ENCODE measurements around the gene SH3GL2. TPM values are rescaled to one million over a fixed set of nuclear protein-coding genes. Genes with fewer than 3 reads are reported as not detected.

SH3GL2 gene
- total RNA-seq, 4 donors from 2014 or later = 0.45 to 2.5 TPM; not detected in 2

- no peak overlapping the region for H3K27ac ChIP-seq
- H3K4me3 ChIP-seq (replicated peaks in 1 of 3) = no peak overlapping the region
- TF ChIP-seq CTCF (IDR thresholded peaks at IDR 0.05) (no peak), POLR2A (IDR thresholded peaks at IDR 0.05) (no peak)
- no peaks in the 10 kb centered on the region for H3K36me3 ChIP-seq
- no peaks in the 10 kb centered on the region for H3K4me1 ChIP-seq
- WGBS, 2 donors = 55 to 85% methylated on average over 1 of the region's 1 CpG
- no peak for DNase-seq
- H3K27me3 ChIP-seq = no peaks in the 10 kb centered on the region
- intact Hi-C loops (cut with DNase I) = no loop called here
- H3K9me3 ChIP-seq = no peaks in the 10 kb centered on the region
Observed at GRCh38 chr9:17783227-17783626, 204.4 kb downstream of the SH3GL2 start.

GRCh38 chr9:17789316-17789715, 210.4 kb downstream of the SH3GL2 start:
- no peaks in the 10 kb centered on the region for H3K4me1 ChIP-seq
- DNase-seq = no peak
- intact Hi-C loops (cut with DNase I) = no loop called here
- no peak overlapping the region for H3K4me3 ChIP-seq (replicated peaks in 1 of 3)
- TF ChIP-seq CTCF (IDR thresholded peaks at IDR 0.05) = no peak
- no peak for TF ChIP-seq POLR2A (IDR thresholded peaks at IDR 0.05)
- H3K27ac ChIP-seq = no peak overlapping the region
- no peaks in the 10 kb centered on the region for H3K36me3 ChIP-seq
- H3K9me3 ChIP-seq = no peaks in the 10 kb centered on the region
- 91 to 92% methylated on average over 6 of the region's 6 CpGs for WGBS, 2 donors
- no peaks in the 10 kb centered on the region for H3K27me3 ChIP-seq

GRCh38 chr9:17793713-17794622, 215.1 kb downstream of the SH3GL2 start:
- Histone ChIP-seq H3K9me3 (no peaks in the 10 kb centered on the region), H3K27ac (no peak overlapping the region), H3K4me1 (no peaks in the 10 kb centered on the region), H3K4me3 (replicated peaks in 1 of 3) (no peak overlapping the region), H3K27me3 (no peaks in the 10 kb centered on the region), H3K36me3 (no peaks in the 10 kb centered on the region)
- intact Hi-C loops (cut with DNase I) = no loop called here
- DNase-seq = no peak
- WGBS, 2 donors = 79 to 82% methylated on average over 14 of the region's 14 CpGs
- no peak for TF ChIP-seq CTCF (IDR thresholded peaks at IDR 0.05)
- no peak for TF ChIP-seq POLR2A (IDR thresholded peaks at IDR 0.05)

GRCh38 chr9:17795744-17796143, 216.9 kb downstream of the SH3GL2 start:
- Histone ChIP-seq H3K4me3 (replicated peaks in 1 of 3) (no peak overlapping the region), H3K4me1 (no peaks in the 10 kb centered on the region), H3K27me3 (no peaks in the 10 kb centered on the region), H3K9me3 (no peaks in the 10 kb centered on the region), H3K27ac (no peak overlapping the region), H3K36me3 (no peaks in the 10 kb centered on the region)
- DNase-seq = peak in 1 of 2 donors; percentile 8
- 51 to 70% methylated on average over 6 of the region's 6 CpGs for WGBS, 2 donors
- intact Hi-C loops (cut with DNase I) = no loop called here
- TF ChIP-seq POLR2A (IDR thresholded peaks at IDR 0.05) (no peak), CTCF (IDR thresholded peaks at IDR 0.05) (no peak)

- intact Hi-C loops (cut with DNase I) = no loop called here
- no peaks in the 10 kb centered on the region for H3K36me3 ChIP-seq
- H3K4me1 ChIP-seq = no peaks in the 10 kb centered on the region
- no peak for TF ChIP-seq POLR2A (IDR thresholded peaks at IDR 0.05)
- TF ChIP-seq CTCF (IDR thresholded peaks at IDR 0.05) = no peak
- no peaks in the 10 kb centered on the region for H3K9me3 ChIP-seq
- H3K4me3 ChIP-seq (replicated peaks in 1 of 3) = no peak overlapping the region
- no peak overlapping the region for H3K27ac ChIP-seq
- WGBS, 2 donors = 84 to 85% methylated on average over 2 of the region's 2 CpGs
- H3K27me3 ChIP-seq = no peaks in the 10 kb centered on the region
- no peak for DNase-seq
Observed at GRCh38 chr9:17799369-17799768, 220.5 kb downstream of the SH3GL2 start.

Measured in thyroid gland (tissue), 4 donors.